Gastroesophageal sphincter (tissue), 3 donors: ENCODE measurements around the gene AMZ2.
"Not testable (repeated sequence)": the region's sequence is repeated elsewhere in the genome, so short reads cannot be mapped to it uniquely, and the experiment has no call there.

Source experiments
- CTCF ChIP-seq, 4 experiments: fragments of 200-600 bp in 2 of 4; fragments of 450-650 bp in 2 of 4; sonication (generic) in 1 of 4; IDR thresholded peaks; one replicate each; pipeline ENCODE4 v1.5.1; 2017 to 2019; ENCODE audit warnings: antibody characterized with exemption in 4 of 4, mild to moderate bottlenecking in 2 of 4, moderate library complexity in 2 of 4
- POLR2AphosphoS5 ChIP-seq: sonication (generic); formaldehyde crosslinking; IDR thresholded peaks from one replicate; pipeline ENCODE4 v1.6.1; 2017; ENCODE audit warnings: antibody characterized with exemption

DNA sequence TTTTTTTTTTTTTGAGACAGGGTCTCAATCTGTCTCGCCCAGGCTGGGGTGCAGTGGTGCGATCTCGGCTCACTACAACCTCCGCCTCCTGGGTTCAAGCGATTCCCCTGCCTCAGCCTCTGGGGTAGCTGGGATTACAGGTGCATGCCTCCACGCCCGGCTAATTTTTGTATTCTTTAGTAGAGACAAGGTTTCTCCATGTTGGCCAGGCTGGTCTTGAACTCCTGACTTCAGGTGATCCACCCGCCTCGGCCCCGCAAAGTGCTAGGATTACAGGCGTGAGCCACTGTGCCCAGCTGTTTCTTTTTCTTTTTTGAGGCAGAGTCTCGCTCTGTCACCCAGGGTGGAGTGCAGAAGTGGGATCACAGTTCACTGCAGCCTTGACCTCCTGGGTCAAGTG is 27.1 kb upstream of the AMZ2 start:
- not testable (repeated sequence) for TF ChIP-seq CTCF (IDR thresholded peaks at IDR 0.05); POLR2AphosphoS5
